OCI-LY3 (cell line): ENCODE data around the gene SAMD15.

Experiments used
- H2AFZ ChIP-seq: fragments of 200-600, 300-600 bp; shearing (Covaris generic); 2 replicates; pipeline ENCODE4 v1.6.0; 2014; ENCODE audit warnings: antibody characterized with exemption, low read depth, low read length
- H3K27ac ChIP-seq: fragments of 200-600, 300-600 bp; sonication (generic); 2 replicates; pipeline ENCODE4 v1.5.1; 2014; ENCODE audit warnings: mild to moderate bottlenecking, low read length, moderate library complexity, mixed read lengths
- H3K27me3 ChIP-seq: fragments of 200-600, 300-600 bp; sonication (generic); 2 replicates; pipeline ENCODE4 v1.6.1; 2014; ENCODE audit warnings: low read depth, low read length, mixed read lengths
- H3K36me3 ChIP-seq: fragments of 200-600, 300-600 bp; sonication (generic); replicated peaks from 2 replicates; pipeline ENCODE3; 2014; ENCODE audit warnings: low read depth, low read length, mixed read lengths
- H3K4me1 ChIP-seq: fragments of 300-600, 200-600 bp; sonication (generic); 2 replicates; pipeline ENCODE4 v1.6.1; 2014; ENCODE audit warnings: low read length, mixed read lengths
- H3K4me2 ChIP-seq: fragments of 200-600, 300-600 bp; sonication (generic); 2 replicates; pipeline ENCODE4 v1.6.1; 2014; ENCODE audit warnings: low read length, mixed read lengths
- H3K4me3 ChIP-seq: fragments of 300-600, 200-600 bp; sonication (generic); 2 replicates; pipeline ENCODE4 v1.5.1; 2014; ENCODE audit warnings: antibody characterized with exemption, mild to moderate bottlenecking, low read length, moderate library complexity
- H3K79me2 ChIP-seq: fragments of 300-600, 200-600 bp; shearing (Covaris generic); 2 replicates; pipeline ENCODE4 v1.6.1; 2014; ENCODE audit warnings: mild to moderate bottlenecking, low read length, mixed read lengths
- H3K9ac ChIP-seq: fragments of 300-600, 200-600 bp; shearing (Covaris generic); 2 replicates; pipeline ENCODE4 v1.6.0; 2014; ENCODE audit warnings: mild to moderate bottlenecking, low read length, moderate library complexity
- H3K9me3 ChIP-seq: fragments of 200-600, 300-600 bp; shearing (Covaris generic); 2 replicates; pipeline ENCODE4 v1.6.1; 2014; ENCODE audit warnings: low read length, mixed read lengths; ENCODE audit not compliant: insufficient read depth
- H4K20me1 ChIP-seq: fragments of 200-600, 300-600 bp; sonication (generic); 2 replicates; pipeline ENCODE4 v1.6.1; 2016; ENCODE audit warnings: low read length, mixed read lengths; ENCODE audit not compliant: insufficient read depth
- CTCF ChIP-seq: fragments of 200-600, 300-600 bp; sonication (generic); IDR thresholded peaks from 2 replicates; pipeline ENCODE4 v1.5.1; 2014; ENCODE audit warnings: antibody characterized with exemption, low read length, low read depth
- EZH2phosphoT487 ChIP-seq: fragments of 200-600 bp; shearing (Covaris generic); IDR thresholded peaks from 2 replicates; pipeline ENCODE4 v1.6.1; 2018; ENCODE audit warnings: antibody characterized with exemption, mixed run types, low read depth

The SAMD15 gene

GRCh38 chr14:77347751-77348150 is 29.4 kb upstream of the SAMD15 start:
- Histone ChIP-seq H3K27ac (peak overlapping the region; percentile 47), H3K27me3 (no peaks in the 10 kb centered on the region), H3K4me2 (peak overlapping the region; percentile 43)

GRCh38 chr14:77353469-77354141 is 23.6 kb upstream of the SAMD15 start:
- H3K9me3 ChIP-seq: no peaks in the 10 kb centered on the region
- peaks cover 21% of the 10 kb centered on the region for H3K36me3 ChIP-seq
- TF ChIP-seq EZH2phosphoT487 (no peak), CTCF (no peak)
- H3K9ac ChIP-seq: no peak overlapping the region
- H3K27ac ChIP-seq: no peak overlapping the region
- H2AFZ ChIP-seq: no peak overlapping the region
- no peaks in the 10 kb centered on the region for H3K27me3 ChIP-seq
- H4K20me1 ChIP-seq: no peaks in the 10 kb centered on the region
- H3K4me3 ChIP-seq: no peak overlapping the region
- H3K4me1 ChIP-seq: peaks cover 2% of the 10 kb centered on the region; the same call in 1 of the 2 replicates
- H3K4me2 ChIP-seq: no peak overlapping the region
- 0 out of 2 replicates have a peak, but pooled peaks cover 3% of the 10 kb centered on the region for H3K79me2 ChIP-seq

More at GRCh38 chr14:77347751-77348150, 29.4 kb upstream of the SAMD15 start:
- Histone ChIP-seq H3K4me3 (no peak overlapping the region), H3K9me3 (no peaks in the 10 kb centered on the region), H3K79me2 (no peaks in the 10 kb centered on the region), H3K9ac (peak overlapping the region; percentile 12; the same call in 1 of the 2 replicates), H2AFZ (no peak overlapping the region), H3K36me3 (peaks cover 28% of the 10 kb centered on the region), H4K20me1 (no peaks in the 10 kb centered on the region), H3K4me1 (peaks cover 17% of the 10 kb centered on the region)
- TF ChIP-seq CTCF: no peak
- TF ChIP-seq EZH2phosphoT487: no peak

GRCh38 chr14:77355811-77356210 is 21.4 kb upstream of the SAMD15 start:
- H3K9ac ChIP-seq: no peak overlapping the region
- 0 out of 2 replicates have a peak, but pooled peaks cover 3% of the 10 kb centered on the region for H3K79me2 ChIP-seq
- H3K4me3 ChIP-seq: no peak overlapping the region
- 0 out of 2 replicates have a peak, but pooled peaks cover 3% of the 10 kb centered on the region for H3K4me1 ChIP-seq
- H4K20me1 ChIP-seq: no peaks in the 10 kb centered on the region
- H3K36me3 ChIP-seq: peaks cover 5% of the 10 kb centered on the region
- no peaks in the 10 kb centered on the region for H3K9me3 ChIP-seq
- H3K4me2 ChIP-seq: no peak overlapping the region
- H3K27me3 ChIP-seq: no peaks in the 10 kb centered on the region
- no peak for TF ChIP-seq EZH2phosphoT487
- no peak for TF ChIP-seq CTCF
- H2AFZ ChIP-seq: no peak overlapping the region
- no peak overlapping the region for H3K27ac ChIP-seq

GRCh38 chr14:77356899-77357298 is 20.3 kb upstream of the SAMD15 start:
- Histone ChIP-seq H3K9me3 (no peaks in the 10 kb centered on the region), H4K20me1 (no peaks in the 10 kb centered on the region), H3K4me2 (no peak overlapping the region), H3K79me2 (peaks cover 8% of the 10 kb centered on the region; the same call in 1 of the 2 replicates), H3K4me1 (0 out of 2 replicates have a peak, but pooled peaks cover 3% of the 10 kb centered on the region), H2AFZ (no peak overlapping the region), H3K9ac (no peak overlapping the region), H3K36me3 (peaks cover 3% of the 10 kb centered on the region), H3K27ac (no peak overlapping the region), H3K4me3 (no peak overlapping the region), H3K27me3 (no peaks in the 10 kb centered on the region)
- TF ChIP-seq EZH2phosphoT487 (no peak), CTCF (no peak)
